Breast epithelium (tissue), 4 donors: Measurements from ENCODE around the gene PRCD. TPM values are rescaled to one million over a fixed set of nuclear protein-coding genes. Genes with fewer than 3 reads are reported as not detected.

Source experiments
- DNase-seq, 2 donors: peaks; one replicate each; pipeline ENCODE4 v3.0.0-alpha.2; 2019; ENCODE audit warnings: low spot score in 2 of 2
- H3K27ac ChIP-seq, 2 donors: fragments of 200-600 bp; sonication (generic) in 1 of 2; one replicate each; pipeline ENCODE4 v1.5.1; 2016 to 2019; ENCODE audit warnings: mild to moderate bottlenecking in 1 of 2
- H3K27me3 ChIP-seq, 2 donors: fragments of 200-600 bp; sonication (generic) in 1 of 2; one replicate each; pipeline versions ENCODE4 v1.5.1 to v1.6.0; 2017 to 2019; ENCODE audit warnings: control low read depth in 1 of 2, mild to moderate bottlenecking in 1 of 2
- H3K36me3 ChIP-seq: fragments of 200-600 bp; one replicate; pipeline ENCODE4 v1.5.1; 2019
- H3K4me1 ChIP-seq, 2 donors: fragments of 200-600 bp; sonication (generic); one replicate each; pipeline ENCODE4 v1.5.1; 2016 to 2019; ENCODE audit warnings: control low read depth in 1 of 2
- H3K4me3 ChIP-seq, 3 donors: fragments of 200-600 bp; sonication (generic); 1 replicate in 2 of 3; 2 replicates in 1 of 3; pipeline ENCODE4 v1.5.1; 2016 to 2019; ENCODE audit warnings: mild to moderate bottlenecking in 3 of 3, moderate library complexity in 2 of 3
- H3K9me3 ChIP-seq, 2 donors: fragments of 200-600 bp; sonication (generic) in 1 of 2; one replicate each; pipeline ENCODE4 v1.5.1; 2016 to 2019; ENCODE audit warnings: control low read depth in 1 of 2
- POLR2A ChIP-seq: fragments of 450-650 bp; IDR thresholded peaks from one replicate; pipeline ENCODE4 v1.6.1; 2016; ENCODE audit warnings: antibody characterized with exemption, mild to moderate bottlenecking, moderate library complexity
- POLR2AphosphoS5 ChIP-seq, 3 donors: sonication (generic); formaldehyde crosslinking; IDR thresholded peaks; one replicate each; pipeline ENCODE4 v1.6.1; 2017; ENCODE audit warnings: antibody characterized with exemption in 3 of 3
- intact Hi-C: fragments of 100-400 bp; cut with DNase I; formaldehyde crosslinking; loops from one replicate; pipeline ENCODE4 v1.15.1; 2023; ENCODE audit warnings: low total_unique reads
- total RNA-seq, 3 donors: library from RNA; depleted of rRNA; stranded (reverse); fragments of >200 nt; gene quantifications; one replicate each; pipeline ENCODE4 v1.1.0, GENCODE V29; 2016
- TF ChIP-seq, protein P1 (sequence below), 3 donors: fragments of 450-650 bp; IDR thresholded peaks; one replicate each; pipeline ENCODE4 v1.5.1; 2016 to 2017; ENCODE audit warnings: antibody characterized with exemption in 3 of 3, mild to moderate bottlenecking in 3 of 3, moderate library complexity in 3 of 3

PRCD gene
- total RNA-seq, 3 donors from 2014 or later = 1.5 to 7.2 (median 4.9) TPM

DNA sequence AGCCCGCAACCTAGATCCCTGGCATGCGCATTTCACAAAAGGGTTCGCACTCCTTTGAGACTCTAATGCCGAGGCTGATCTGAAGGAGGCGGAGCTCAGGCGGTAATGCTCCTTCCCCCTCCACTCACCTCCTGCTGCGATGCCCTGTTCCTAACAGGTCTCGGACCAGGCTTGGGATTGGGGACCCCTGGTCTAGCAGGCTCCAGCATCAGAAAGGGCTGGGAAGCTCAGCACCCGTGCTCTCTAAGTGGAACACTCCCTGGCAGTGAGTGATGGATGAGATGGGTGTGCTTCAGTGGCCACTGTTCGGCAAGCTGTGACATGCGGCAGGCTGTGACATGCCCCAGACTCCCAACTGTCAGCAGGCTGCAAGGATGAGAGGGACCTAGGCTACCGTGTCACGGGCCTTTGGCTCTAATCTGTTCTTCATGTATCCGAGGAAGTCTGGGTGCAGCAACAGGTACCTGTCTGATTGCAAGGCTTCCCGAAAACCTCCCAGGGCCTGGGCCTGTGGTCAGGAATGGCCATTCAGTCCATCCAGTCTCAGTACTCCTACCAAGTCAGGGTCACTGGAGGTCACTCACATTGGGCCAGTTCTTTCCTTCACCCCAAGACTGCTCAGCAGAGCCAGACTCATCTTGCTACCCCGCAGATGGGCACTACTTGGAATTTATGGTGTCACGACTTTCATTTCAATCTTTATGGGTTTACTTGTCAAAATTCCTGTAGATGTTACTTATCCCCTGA lies 47.1 kb downstream of the PRCD start:
- TF ChIP-seq, protein P1, sequence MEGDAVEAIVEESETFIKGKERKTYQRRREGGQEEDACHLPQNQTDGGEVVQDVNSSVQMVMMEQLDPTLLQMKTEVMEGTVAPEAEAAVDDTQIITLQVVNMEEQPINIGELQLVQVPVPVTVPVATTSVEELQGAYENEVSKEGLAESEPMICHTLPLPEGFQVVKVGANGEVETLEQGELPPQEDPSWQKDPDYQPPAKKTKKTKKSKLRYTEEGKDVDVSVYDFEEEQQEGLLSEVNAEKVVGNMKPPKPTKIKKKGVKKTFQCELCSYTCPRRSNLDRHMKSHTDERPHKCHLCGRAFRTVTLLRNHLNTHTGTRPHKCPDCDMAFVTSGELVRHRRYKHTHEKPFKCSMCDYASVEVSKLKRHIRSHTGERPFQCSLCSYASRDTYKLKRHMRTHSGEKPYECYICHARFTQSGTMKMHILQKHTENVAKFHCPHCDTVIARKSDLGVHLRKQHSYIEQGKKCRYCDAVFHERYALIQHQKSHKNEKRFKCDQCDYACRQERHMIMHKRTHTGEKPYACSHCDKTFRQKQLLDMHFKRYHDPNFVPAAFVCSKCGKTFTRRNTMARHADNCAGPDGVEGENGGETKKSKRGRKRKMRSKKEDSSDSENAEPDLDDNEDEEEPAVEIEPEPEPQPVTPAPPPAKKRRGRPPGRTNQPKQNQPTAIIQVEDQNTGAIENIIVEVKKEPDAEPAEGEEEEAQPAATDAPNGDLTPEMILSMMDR (IDR thresholded peaks at IDR 0.05) = no peak
- TF ChIP-seq POLR2AphosphoS5 (IDR thresholded peaks at IDR 0.05) = no peak
- no peak for TF ChIP-seq POLR2A
- Histone ChIP-seq H3K27me3 (peaks cover 3 to 5% of the 10 kb centered on the region in 2 donors), H3K4me3 (peak overlapping the region in 2 of 3 donors; percentile 76 to 85), H3K27ac (peak overlapping the region; percentile 88 to 92), H3K9me3 (no peaks in the 10 kb centered on the region), H3K4me1 (peaks cover 0 to 7% of the 10 kb centered on the region in 2 donors), H3K36me3 (no peaks in the 10 kb centered on the region)
- intact Hi-C loops = no loop called here
- no peak for DNase-seq

DNA sequence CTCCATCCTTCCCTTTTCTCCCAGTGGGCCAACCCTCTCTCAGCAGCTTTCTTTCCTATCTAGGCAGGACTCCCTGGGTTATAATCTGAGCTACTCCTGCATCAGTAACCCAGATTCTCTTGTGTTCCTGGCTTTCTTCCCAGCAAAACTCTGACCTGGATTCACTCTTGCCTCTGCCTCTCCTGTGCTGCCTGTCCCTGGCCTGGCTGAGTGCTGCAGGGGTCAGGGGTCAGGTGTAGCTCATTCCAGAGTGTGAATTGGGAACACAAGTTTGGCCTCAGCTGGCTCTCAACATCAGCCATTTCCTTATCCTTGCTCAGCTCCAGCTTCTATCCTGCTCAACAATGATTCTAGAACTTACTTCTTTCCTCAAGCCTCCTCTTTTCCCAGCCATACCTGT lies 48.3 kb downstream of the PRCD start:
- H3K9me3 ChIP-seq = no peaks in the 10 kb centered on the region
- no peak overlapping the region for H3K4me3 ChIP-seq
- intact Hi-C loops = no loop called here
- no peaks in the 10 kb centered on the region for H3K36me3 ChIP-seq
- peaks cover 0 to 7% of the 10 kb centered on the region in 2 donors for H3K4me1 ChIP-seq
- no peak for DNase-seq
- H3K27me3 ChIP-seq = peaks cover 3 to 5% of the 10 kb centered on the region in 2 donors
- H3K27ac ChIP-seq = no peak overlapping the region
- TF ChIP-seq, protein P1 (IDR thresholded peaks at IDR 0.05) = no peak
- no peak for TF ChIP-seq POLR2A
- no peak for TF ChIP-seq POLR2AphosphoS5 (IDR thresholded peaks at IDR 0.05)

DNA sequence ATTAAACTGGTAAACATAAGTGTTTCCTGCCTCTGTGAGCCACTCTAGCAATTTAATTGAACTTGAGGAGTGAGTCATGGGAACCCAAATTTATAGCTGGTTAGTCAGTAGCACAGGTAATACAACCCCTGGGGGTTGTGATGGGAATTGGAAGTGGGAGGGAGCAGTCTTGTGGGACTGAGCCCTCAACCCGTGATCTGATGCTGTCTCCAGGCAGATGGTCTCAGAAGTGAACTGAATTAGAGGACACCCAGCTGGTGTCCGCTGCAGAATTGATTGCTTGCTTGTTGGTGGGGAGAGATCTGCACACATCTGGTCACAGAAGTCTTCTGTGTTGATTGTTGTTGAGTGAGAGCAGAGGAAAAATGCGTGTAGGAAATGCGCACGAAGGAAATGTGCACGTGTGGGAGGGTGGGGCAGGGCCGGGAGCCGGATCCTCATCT lies 53.6 kb downstream of the PRCD start:
- TF ChIP-seq POLR2A (no peak), POLR2AphosphoS5 (IDR thresholded peaks at IDR 0.05) (no peak)
- TF ChIP-seq, protein P1 (IDR thresholded peaks at IDR 0.05) = no peak
- Histone ChIP-seq H3K27ac (no peak overlapping the region), H3K9me3 (no peaks in the 10 kb centered on the region), H3K36me3 (no peaks in the 10 kb centered on the region), H3K4me3 (no peak overlapping the region), H3K27me3 (no peaks in the 10 kb centered on the region), H3K4me1 (peaks cover 0 to 3% of the 10 kb centered on the region in 2 donors)
- no peak for DNase-seq
- intact Hi-C loops = no loop called here

DNA sequence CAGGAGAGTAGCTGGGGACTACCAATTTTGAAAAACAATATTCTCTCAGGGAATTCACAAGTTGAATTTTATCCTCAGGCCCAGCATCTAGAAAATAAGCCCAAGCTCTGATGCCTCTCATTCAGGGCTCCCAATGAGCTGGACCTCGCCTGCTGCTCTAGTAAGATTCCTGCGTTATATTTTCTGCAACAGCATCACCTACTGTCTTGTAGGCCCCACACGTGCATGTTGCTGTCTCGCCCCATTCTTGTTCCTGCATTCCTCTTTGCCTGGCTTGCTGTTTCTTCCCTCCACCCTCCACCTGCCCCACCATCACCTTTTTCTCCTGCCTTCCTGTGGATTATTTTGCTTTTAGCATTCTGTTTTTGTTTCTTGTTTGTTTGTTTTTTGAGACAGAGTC lies 54.1 kb downstream of the PRCD start:
- Histone ChIP-seq H3K27ac (no peak overlapping the region), H3K9me3 (no peaks in the 10 kb centered on the region), H3K4me1 (peaks cover 0 to 4% of the 10 kb centered on the region in 2 donors), H3K27me3 (no peaks in the 10 kb centered on the region), H3K36me3 (no peaks in the 10 kb centered on the region), H3K4me3 (no peak overlapping the region)
- DNase-seq = no peak
- intact Hi-C loops = no loop called here
- TF ChIP-seq, protein P1 (IDR thresholded peaks at IDR 0.05) = no peak
- TF ChIP-seq POLR2A (no peak), POLR2AphosphoS5 (IDR thresholded peaks at IDR 0.05) (no peak)

DNA sequence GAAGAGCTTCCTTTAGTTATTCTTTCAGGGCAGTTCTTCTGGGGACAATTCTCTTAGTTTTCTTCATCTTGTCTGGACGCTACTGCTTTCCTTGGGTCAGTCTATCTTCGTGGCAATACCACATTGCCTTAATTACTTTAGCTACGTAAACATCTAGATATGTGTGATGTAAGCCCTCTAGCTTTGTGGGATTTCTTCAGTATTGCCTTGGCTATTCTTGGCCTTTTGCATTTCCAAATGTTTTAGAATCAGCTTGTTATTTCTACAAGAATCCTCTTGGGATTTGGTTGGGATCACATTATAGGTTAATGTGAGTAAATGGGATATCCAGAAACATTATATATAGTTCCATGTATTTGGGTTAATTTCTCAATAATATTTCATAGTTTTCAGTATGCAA lies 54.8 kb downstream of the PRCD start:
- no peak for DNase-seq
- peaks cover 0 to 4% of the 10 kb centered on the region in 2 donors for H3K4me1 ChIP-seq
- TF ChIP-seq, protein P1 (IDR thresholded peaks at IDR 0.05) = no peak
- TF ChIP-seq POLR2A (no peak), POLR2AphosphoS5 (IDR thresholded peaks at IDR 0.05) (no peak)
- no peaks in the 10 kb centered on the region for H3K27me3 ChIP-seq
- intact Hi-C loops = no loop called here
- no peak overlapping the region for H3K4me3 ChIP-seq
- H3K9me3 ChIP-seq = no peaks in the 10 kb centered on the region
- no peaks in the 10 kb centered on the region for H3K36me3 ChIP-seq
- H3K27ac ChIP-seq = no peak overlapping the region
